SU-DHL-6 (cell line): ENCODE measurements around the gene NRG3.

Experiments used
- H2AFZ ChIP-seq: fragments of 200-600 bp; sonication (generic); 2 replicates; pipeline ENCODE4 v1.6.1; 2014; ENCODE audit warnings: low read depth, mild to moderate bottlenecking, moderate library complexity, mixed read lengths, antibody characterized with exemption, low read length; ENCODE audit not compliant: severe bottlenecking
- H3F3A ChIP-seq: fragments of 200-600 bp; shearing (Covaris generic); 2 replicates; pipeline ENCODE4 v1.6.0; 2016; ENCODE audit warnings: antibody characterized with exemption, mild to moderate bottlenecking; ENCODE audit not compliant: insufficient read depth
- H3K27ac ChIP-seq: fragments of 200-600 bp; sonication (generic); 2 replicates; pipeline ENCODE4 v1.5.1; 2016; ENCODE audit warnings: low read depth, mild to moderate bottlenecking, low read length, moderate library complexity, mixed read lengths
- H3K27me3 ChIP-seq: fragments of 200-600 bp; sonication (generic), shearing (Covaris generic); 2 replicates; pipeline ENCODE4 v1.6.0; 2014; ENCODE audit warnings: mild to moderate bottlenecking, low read length
- H3K36me3 ChIP-seq: fragments of 200-600 bp; sonication (generic); 2 replicates; pipeline ENCODE4 v1.6.1; 2014; ENCODE audit warnings: mild to moderate bottlenecking, low read length, mixed read lengths
- H3K4me2 ChIP-seq: fragments of 300-600, 200-600 bp; shearing (Covaris generic), sonication (generic); 2 replicates; pipeline ENCODE4 v1.6.0; 2014; ENCODE audit warnings: low read length, low read depth, mild to moderate bottlenecking; ENCODE audit not compliant: poor library complexity, severe bottlenecking
- H3K4me3 ChIP-seq: fragments of 200-600 bp; sonication (generic); 2 replicates; pipeline ENCODE4 v1.5.1; 2014; ENCODE audit warnings: antibody characterized with exemption, low read length, mild to moderate bottlenecking, mixed read lengths; ENCODE audit not compliant: insufficient read depth, poor library complexity, severe bottlenecking
- H3K79me2 ChIP-seq: fragments of 200-600 bp; sonication (generic); 2 replicates; pipeline ENCODE4 v1.6.1; 2014; ENCODE audit warnings: mild to moderate bottlenecking, low read length, moderate library complexity; ENCODE audit not compliant: insufficient read depth
- H3K9ac ChIP-seq: fragments of 200-600 bp; sonication (generic); 2 replicates; pipeline ENCODE4 v1.7.0; 2014; ENCODE audit warnings: mild to moderate bottlenecking, low read length
- H3K9me2 ChIP-seq: fragments of 200-600 bp; sonication (generic); replicated peaks from 2 replicates; pipeline ENCODE4 v1.6.1; 2014; ENCODE audit warnings: low read length; ENCODE audit not compliant: insufficient read depth
- H3K9me3 ChIP-seq: fragments of 200-600 bp; sonication (generic); 2 replicates; pipeline ENCODE4 v1.6.1; 2014; ENCODE audit warnings: low read length, mixed read lengths; ENCODE audit not compliant: insufficient read depth
- H4K20me1 ChIP-seq: fragments of 200-600 bp; sonication (generic); 2 replicates; pipeline ENCODE4 v1.6.1; 2014; ENCODE audit warnings: low read depth, mild to moderate bottlenecking, antibody characterized with exemption, low read length, moderate library complexity, mixed read lengths
- EZH2phosphoT487 ChIP-seq: fragments of 200-600 bp; sonication (generic), shearing (Covaris generic); conservative IDR thresholded peaks from 2 replicates; pipeline ENCODE4 v1.6.1; 2018; ENCODE audit warnings: mild to moderate bottlenecking, antibody characterized with exemption, low read length, moderate library complexity, mixed read lengths
- TF ChIP-seq, protein P1 (sequence below): fragments of 200-600 bp; sonication (generic); IDR thresholded peaks from one replicate; pipeline ENCODE4 v1.5.1; 2017; ENCODE audit warnings: antibody characterized with exemption, mild to moderate bottlenecking, low read length, moderate library complexity; ENCODE audit not compliant: insufficient read depth, poor library complexity, severe bottlenecking

NRG3 gene

DNA sequence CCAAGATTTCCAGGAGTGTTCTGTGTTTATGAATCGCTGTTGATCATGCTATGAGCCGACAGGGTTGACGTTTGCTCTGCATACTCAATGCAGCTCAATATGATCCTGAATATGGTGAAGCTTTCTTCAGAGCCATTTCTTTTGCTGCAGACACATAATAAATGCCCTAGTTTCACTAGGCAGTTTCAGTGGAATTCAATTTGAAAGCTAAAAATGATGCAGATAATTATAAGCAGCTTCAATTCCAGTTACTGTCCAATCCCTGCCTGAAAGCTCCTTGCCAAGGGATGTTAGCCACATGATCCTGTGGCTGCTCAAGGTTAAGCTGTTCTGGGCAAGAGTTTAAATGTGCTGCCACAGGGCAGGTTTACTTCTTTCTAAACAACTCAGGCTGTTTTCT, 805.6 kb downstream of the NRG3 start:
- H3K9ac ChIP-seq = no peak overlapping the region
- no peaks in the 10 kb centered on the region for H4K20me1 ChIP-seq
- no peaks in the 10 kb centered on the region for H3K9me2 ChIP-seq
- H3F3A ChIP-seq = no peaks in the 10 kb centered on the region
- H3K27ac ChIP-seq = no peak overlapping the region
- no peaks in the 10 kb centered on the region for H3K9me3 ChIP-seq
- H3K79me2 ChIP-seq = no peaks in the 10 kb centered on the region
- H3K27me3 ChIP-seq = no peaks in the 10 kb centered on the region
- H3K4me2 ChIP-seq = no peak overlapping the region
- no peak for TF ChIP-seq EZH2phosphoT487
- TF ChIP-seq, protein P1, sequence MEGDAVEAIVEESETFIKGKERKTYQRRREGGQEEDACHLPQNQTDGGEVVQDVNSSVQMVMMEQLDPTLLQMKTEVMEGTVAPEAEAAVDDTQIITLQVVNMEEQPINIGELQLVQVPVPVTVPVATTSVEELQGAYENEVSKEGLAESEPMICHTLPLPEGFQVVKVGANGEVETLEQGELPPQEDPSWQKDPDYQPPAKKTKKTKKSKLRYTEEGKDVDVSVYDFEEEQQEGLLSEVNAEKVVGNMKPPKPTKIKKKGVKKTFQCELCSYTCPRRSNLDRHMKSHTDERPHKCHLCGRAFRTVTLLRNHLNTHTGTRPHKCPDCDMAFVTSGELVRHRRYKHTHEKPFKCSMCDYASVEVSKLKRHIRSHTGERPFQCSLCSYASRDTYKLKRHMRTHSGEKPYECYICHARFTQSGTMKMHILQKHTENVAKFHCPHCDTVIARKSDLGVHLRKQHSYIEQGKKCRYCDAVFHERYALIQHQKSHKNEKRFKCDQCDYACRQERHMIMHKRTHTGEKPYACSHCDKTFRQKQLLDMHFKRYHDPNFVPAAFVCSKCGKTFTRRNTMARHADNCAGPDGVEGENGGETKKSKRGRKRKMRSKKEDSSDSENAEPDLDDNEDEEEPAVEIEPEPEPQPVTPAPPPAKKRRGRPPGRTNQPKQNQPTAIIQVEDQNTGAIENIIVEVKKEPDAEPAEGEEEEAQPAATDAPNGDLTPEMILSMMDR = no peak
- H2AFZ ChIP-seq = no peak overlapping the region
- H3K4me3 ChIP-seq = no peak overlapping the region
- no peaks in the 10 kb centered on the region for H3K36me3 ChIP-seq

DNA sequence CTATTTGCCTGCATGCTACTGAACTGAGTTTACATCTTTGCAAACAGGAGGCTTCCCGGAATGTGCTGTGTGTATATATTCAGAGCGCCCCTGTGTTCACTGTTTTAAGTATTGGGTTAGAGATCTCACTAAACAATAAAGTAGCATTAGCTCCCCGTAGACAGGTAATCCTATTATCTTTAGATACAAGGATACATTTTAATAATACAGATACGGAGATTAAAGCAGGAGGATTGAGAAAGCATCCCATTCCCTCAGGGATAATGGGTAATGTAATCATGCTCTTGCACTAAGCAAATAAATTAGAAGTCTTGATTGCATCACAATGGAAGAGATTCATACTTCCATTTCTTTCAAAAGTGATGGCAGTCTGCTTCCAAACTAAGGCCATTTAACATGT, 809.0 kb downstream of the NRG3 start:
- H3K27ac ChIP-seq = no peak overlapping the region
- no peaks in the 10 kb centered on the region for H4K20me1 ChIP-seq
- H2AFZ ChIP-seq = no peak overlapping the region
- TF ChIP-seq, protein P1 = no peak
- TF ChIP-seq EZH2phosphoT487 = no peak
- H3K4me2 ChIP-seq = no peak overlapping the region
- H3F3A ChIP-seq = no peaks in the 10 kb centered on the region
- H3K79me2 ChIP-seq = no peaks in the 10 kb centered on the region
- no peaks in the 10 kb centered on the region for H3K9me2 ChIP-seq
- no peak overlapping the region for H3K9ac ChIP-seq
- H3K27me3 ChIP-seq = no peaks in the 10 kb centered on the region
- H3K36me3 ChIP-seq = no peaks in the 10 kb centered on the region
- H3K4me3 ChIP-seq = no peak overlapping the region
- H3K9me3 ChIP-seq = no peaks in the 10 kb centered on the region

DNA sequence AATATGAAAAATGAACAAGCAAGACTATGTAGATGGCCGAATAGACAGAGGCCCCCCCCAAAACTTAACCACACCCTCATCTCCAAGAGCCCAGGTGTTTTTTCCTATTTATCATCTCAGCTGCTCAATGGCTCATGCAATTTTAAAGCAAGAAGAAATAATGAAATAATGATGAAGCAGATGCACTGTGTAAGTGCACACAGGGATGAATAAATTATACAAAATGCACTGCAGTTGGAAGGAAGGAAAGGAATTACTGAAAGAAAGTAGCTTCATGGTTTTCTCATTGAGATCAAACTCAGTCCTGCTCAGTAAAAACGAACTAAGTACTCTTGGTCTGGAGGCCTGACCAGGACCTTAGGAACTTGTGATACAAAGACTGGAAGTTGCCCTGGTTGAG, 810.1 kb downstream of the NRG3 start:
- Histone ChIP-seq H3K4me2 (no peak overlapping the region), H3K9me3 (no peaks in the 10 kb centered on the region), H3K27me3 (no peaks in the 10 kb centered on the region), H3F3A (no peaks in the 10 kb centered on the region), H3K9me2 (no peaks in the 10 kb centered on the region), H3K36me3 (no peaks in the 10 kb centered on the region), H3K27ac (no peak overlapping the region), H3K9ac (no peak overlapping the region), H3K79me2 (no peaks in the 10 kb centered on the region), H2AFZ (no peak overlapping the region), H4K20me1 (no peaks in the 10 kb centered on the region), H3K4me3 (no peak overlapping the region)
- TF ChIP-seq EZH2phosphoT487 = no peak
- TF ChIP-seq, protein P1 = no peak

DNA sequence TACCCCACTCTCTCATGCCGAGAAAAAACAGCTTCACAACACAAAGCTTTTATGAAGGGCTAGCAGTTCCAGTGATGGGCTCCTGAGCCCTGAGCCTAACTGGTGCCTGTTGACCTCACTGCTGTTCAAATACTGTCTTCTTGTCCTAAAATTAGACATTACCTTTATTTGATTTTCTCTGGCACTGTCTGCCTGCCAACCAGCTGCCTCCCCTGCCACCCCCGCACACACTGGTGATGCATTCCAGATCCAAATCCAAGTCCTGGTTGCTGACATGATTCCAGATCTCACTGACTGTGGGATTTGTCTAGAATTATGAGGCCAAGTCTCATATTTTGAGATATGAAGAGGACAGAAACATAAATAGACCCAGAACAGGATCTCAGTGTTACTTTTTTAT, 816.2 kb downstream of the NRG3 start:
- no peak overlapping the region for H3K27ac ChIP-seq
- no peaks in the 10 kb centered on the region for H3K9me3 ChIP-seq
- no peak overlapping the region for H2AFZ ChIP-seq
- no peaks in the 10 kb centered on the region for H3K9me2 ChIP-seq
- no peaks in the 10 kb centered on the region for H4K20me1 ChIP-seq
- H3K36me3 ChIP-seq = no peaks in the 10 kb centered on the region
- no peaks in the 10 kb centered on the region for H3F3A ChIP-seq
- no peak for TF ChIP-seq EZH2phosphoT487
- TF ChIP-seq, protein P1 = no peak
- no peaks in the 10 kb centered on the region for H3K79me2 ChIP-seq
- no peak overlapping the region for H3K4me3 ChIP-seq
- no peak overlapping the region for H3K4me2 ChIP-seq
- H3K9ac ChIP-seq = no peak overlapping the region
- H3K27me3 ChIP-seq = no peaks in the 10 kb centered on the region
